Caki2 (cell line): ENCODE results near the gene PRRG3. TPM values are rescaled to one million over a fixed set of nuclear protein-coding genes. Genes with fewer than 3 reads are reported as not detected.
"Not testable (repeated sequence)": the region's sequence is repeated elsewhere in the genome, so short reads cannot be mapped to it uniquely, and the experiment has no call there.

Source experiments
- DNase-seq: peaks from one replicate; pipeline ENCODE4 v3.0.0-alpha.2; 2015; ENCODE audit warnings: low read depth
- in situ Hi-C: cut with HindIII; loops from 2 replicates; pipeline ENCODE4 v1.10.0; 2016; ENCODE audit warnings: low sequenced_read_pairs, low pct_unique_long_range_greater_than_20kb, mixed read lengths
- total RNA-seq: library from RNA; depleted of rRNA; stranded (reverse); fragments of >200 nt; shearing (Covaris generic); gene quantifications from 2 replicates; pipeline ENCODE4 v1.2.3, GENCODE V29; 2014; ENCODE audit warnings: low replicate concordance; rRNA removed

Gene PRRG3
- not detected in 2 replicates for total RNA-seq

DNA sequence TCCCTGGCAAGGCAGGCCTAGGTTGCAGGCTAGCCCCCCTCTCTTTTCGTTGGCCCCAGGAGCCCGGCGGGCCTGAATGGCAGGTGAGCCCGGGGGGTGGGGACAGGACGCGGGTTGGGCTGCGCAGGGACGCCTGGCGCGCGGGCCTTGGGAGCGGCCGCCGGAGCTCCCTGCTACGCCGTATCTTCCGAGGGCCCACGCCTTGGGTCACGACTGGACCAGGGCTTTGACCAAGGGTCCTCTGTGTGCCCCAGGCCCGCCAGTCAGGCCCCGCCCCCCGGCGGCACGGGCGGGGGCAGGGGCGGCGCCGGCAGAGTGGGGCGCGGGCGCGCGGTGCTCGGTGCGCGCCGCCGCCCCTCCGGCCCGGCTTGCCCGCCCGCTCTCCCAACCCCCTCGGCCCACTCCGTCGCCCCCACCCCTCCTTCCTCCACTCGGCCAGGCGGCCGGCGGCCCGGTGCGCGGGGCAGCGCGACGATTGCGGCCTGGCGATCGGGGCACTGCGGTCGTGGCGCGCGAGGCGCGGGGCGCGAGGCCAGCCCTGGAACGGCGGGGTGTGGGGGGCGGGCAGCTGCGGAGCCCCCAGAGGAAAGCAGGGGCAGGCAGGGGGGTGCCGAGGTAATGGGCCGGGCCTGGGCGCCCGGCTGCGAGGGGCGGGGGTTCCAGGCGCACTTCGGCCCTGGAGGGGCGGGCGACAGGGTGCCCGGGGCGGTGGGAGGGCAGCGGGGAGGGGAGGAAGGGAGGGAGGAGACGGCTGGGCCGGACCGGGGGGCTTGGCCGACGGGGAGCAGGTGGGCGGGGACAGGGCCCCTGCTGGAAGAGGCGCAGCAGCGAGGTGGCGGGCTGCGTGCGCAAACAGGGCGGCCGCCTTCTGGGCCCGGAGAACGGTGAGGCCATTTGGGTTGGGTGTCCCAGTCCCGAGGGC is at the start of gene PRRG3:
Gene PRRG3, plus strand, starts transcription at position 798 of the 922 bp plus-strand sequence. CDS start 3,357 bp downstream, outside the sequence.
- in situ Hi-C loops, result no loop called here
- no peak for DNase-seq

DNA sequence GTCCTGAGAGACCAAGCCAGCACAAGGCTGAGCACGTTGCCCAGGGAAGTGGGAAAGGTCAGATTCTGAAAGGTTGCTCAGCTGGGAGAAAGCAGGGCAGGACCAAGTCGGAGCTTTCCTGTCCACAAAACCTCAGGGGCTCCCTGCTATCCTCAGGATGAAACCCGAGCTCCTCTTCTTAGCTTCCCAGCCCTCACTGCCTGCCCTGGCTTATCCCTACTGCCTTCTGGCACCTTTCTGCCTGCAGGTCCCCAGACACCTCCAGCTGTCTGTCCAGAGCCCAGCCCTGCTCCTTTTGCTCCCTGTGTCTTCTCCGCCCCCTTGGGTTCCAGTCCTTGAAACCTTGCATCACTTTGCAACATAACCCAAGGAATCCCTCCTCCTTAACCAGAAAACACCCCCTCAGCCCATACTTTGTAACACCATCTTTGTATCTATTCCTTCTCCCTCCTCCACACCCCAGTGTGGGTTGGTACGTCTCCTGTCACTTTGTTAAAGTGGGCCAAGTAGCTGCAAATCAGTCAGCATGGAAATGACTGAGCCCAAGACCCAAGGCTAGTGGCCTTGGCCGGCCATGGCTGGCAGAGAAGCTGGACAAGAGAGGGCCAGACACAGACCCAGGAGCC is 20.0 kb upstream of the PRRG3 start:
- in situ Hi-C loops, result no loop called here
- DNase-seq, result no peak

DNA sequence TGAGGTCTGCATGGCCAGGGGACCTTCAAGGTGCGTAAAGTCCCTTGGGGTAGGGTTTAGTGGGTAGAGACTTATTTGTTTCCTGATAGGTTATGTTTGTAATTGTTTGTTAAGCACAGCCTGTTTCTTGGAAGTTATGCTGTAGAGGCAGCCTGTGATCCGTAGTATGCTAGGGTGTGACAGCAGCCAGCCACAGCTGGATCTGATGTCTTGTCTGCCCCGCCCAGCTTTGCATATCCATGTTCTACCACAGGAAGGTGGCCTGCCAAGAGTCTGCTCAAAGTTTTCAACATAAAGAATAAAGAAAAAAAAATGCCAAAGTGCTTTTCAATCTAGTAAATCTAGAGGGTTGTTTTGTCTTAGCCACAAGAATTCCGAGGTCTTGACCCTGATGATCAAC is 19.1 kb upstream of the PRRG3 start:
- no peak for DNase-seq
- in situ Hi-C loops, result no loop called here

DNA sequence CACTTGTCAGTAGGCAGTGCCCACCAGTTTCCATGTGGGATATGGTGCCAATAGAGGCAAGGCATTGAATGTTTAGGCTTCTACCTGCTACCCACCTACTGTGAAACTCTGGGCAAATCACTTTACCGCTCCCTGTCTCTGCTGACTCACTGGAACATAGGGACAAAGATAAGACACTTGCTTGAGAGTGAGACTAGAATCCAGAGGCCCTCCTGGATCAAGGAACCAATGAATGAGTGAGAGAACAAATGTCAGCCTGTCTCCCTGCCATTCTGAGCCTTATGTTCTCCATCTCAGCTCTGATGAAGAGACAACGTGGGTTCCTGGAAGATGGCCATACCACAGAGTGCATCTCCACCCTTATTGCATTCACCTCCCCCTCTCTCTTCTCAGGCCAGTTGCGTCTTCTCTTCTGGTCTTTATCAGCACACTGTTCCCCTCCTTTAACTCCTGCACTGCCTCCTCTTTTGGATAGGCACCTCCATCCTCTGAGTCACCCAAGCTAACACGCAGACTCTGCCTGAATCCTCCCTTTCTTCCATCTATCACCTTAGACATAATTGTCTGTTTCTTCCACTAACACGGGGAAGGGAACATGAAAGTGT is 15.4 kb upstream of the PRRG3 start:
- in situ Hi-C loops, result no loop called here
- no peak for DNase-seq

DNA sequence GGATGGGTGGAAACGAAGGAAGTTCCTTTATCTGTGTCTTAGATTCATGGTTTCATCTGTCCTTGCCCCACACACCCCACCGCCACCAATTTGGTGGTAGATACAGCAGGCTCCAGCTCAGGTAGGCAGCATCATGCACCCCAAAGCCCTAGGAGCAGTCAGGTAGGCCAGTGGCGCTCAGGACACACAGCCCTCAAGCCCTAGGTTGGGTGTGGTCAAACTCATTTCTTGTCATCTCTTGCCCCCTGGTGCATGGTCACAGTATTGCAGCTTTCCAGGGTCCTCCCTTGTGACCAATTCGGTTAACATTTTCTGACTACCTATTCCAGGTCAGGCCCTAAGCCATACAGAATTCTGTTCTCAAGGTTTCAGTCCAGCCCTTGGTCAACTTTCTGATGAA is 14.5 kb upstream of the PRRG3 start:
- in situ Hi-C loops, result no loop called here
- peak; percentile 5 for DNase-seq

DNA sequence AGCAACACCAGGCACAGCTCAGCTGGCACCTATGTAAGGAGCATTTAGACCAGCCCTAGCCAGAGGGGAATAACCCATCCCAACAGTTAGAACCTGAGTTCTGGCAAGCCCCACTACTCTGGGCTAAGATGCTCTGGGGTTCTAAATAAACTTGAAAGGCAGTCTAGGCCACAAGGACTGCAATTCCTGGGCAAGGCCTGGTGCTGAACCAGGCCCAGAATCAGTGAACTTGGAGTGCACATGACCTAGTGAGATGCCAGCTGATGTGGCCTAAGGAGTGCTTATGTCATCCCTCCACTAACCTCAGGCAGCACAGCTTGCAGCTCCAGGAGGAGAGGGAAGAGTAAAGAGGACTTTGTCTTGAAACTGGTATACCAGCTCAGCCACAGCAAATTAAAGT is 7.6 kb upstream of the PRRG3 start:
- in situ Hi-C loops, result no loop called here
- no peak for DNase-seq

DNA sequence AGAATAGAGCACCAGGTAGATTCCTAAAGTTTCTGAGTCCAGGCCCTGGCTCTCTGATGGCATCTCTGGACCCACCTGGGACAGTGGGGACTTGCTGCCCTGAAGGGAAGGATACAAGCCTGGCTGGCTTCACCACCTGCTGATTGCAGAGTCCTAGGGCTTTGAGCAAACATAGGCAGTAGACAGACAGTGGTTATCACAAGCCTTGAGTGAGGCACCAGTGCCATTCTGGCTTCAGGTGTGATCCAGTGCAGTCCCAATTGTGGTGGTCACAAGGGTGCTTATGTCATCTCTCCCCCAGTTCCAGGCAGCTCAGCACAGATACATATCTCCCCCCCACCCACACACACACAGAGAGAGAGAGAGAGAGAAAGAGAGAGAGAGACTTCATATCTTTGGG is 6.6 kb upstream of the PRRG3 start:
- in situ Hi-C loops, result no loop called here
- DNase-seq, result no peak

DNA sequence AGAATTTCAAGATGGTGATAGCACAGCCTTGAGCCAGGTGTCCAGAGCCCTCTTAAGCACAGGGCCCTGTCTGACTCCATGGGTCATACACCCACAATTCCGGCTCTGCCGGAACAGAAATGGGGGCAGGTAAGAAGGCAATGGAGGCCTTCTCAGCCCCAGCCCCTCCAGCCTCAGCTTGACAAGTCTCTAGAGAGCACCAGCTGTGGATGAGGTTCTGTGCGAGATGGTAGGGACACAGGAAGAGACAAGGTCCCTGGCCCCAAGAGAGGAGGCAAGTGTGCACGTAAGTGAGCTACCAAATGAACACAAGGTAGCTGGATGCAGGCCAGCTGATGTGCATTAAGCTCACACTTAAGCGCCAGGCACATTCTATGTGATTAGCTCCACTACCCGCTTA is 2.4 kb upstream of the PRRG3 start:
- DNase-seq, result no peak
- in situ Hi-C loops, result no loop called here

DNA sequence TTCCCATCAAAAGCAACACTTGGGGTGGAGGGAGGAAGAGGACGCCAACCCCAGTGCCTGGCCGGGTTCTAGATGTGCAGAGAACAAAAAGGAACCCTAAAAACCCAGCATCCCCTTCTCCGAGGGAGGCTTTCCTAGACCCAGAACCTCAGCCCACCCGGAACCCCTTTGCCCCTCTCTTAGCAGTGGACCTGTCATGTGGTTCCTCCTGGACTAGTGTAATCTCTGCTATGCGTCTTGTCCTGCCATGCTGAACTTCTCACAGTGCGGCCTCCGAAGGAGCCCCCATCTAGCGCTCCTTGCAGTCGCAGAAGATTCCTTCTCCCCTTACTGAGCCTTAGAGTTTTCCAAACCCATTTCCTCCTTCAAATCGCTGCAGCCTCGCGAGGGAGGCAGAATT is 1.1 kb upstream of the PRRG3 start:
- no peak for DNase-seq
- in situ Hi-C loops, result no loop called here

DNA sequence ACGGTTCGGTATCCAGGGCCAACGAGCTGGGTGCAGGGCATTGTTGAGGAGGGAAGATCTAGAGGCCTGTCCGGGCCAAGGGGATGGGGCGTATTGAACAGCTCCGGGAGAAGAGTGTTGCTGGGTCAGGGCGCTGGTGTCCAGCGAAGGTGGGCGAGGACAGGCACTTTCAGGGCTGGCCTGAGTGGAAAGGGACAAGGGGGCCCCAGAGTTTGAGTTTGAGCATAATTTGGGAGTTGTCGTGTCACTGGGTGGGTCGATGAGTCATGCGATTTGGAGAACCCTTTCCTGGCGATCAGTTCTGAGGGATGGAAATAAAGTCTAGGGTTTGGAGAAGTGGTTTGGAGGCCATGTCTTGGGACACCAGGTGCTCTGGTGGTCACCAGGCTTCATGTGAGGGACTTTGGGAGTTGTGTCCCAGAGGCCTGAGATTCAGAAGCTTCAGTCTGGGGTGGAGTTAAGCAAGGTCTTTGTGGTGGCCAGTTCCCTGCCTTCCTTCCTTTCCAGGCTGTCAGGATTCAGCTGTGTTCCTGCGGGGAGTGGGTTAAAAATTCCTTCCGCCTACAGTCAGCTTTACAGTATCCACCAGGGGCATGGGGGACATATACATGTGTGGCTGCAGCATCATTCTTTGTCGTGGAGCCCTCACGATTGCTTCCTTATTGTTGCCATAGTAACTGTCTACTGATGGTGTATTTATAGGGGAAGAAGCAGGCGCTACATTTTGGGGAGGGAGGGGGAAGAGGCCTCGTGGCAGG is 504 bp downstream of the PRRG3 start:
- DNase-seq, result no peak
- in situ Hi-C loops, result no loop called here

DNA sequence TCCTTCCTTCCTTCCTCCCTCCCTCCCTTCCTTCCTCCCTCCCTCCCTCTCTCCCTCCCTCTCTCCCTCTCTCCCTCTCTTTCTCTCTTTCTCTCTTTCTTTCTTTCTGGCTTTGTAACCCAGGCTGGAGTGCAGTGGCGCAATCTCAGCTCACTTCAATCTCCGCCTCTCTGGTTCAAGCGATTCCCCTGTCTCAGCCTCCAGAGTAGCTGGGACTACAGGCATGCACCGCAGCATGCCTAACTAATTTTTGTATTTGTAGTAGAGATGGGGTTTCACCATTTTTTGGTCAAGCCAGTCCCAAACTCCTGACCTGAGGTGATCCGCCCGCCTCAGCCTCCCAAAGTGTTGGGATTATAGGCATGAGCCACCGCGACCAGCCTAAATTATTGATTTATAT is 1.8 kb downstream of the PRRG3 start:
- DNase-seq, in situ Hi-C loops: not testable (repeated sequence)

DNA sequence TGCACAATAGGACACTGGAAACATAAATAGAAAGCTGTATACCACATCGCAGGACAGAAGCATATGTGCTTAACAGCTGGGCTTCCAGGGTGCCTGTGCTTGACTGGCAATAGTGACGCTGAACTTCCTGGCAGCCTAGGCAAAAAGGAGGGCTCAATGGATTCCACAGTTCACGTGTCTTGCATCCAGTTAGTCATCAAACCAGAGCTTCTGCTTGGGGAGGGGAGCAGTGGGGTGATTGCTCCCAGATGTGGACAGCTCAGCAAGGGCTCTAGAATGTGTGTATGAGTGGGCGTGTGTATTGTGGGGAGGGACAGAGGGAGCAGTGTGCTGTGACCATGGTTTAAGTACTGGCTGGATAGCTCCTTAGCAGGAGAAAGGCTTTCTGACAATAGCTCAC is 2.3 kb downstream of the PRRG3 start:
- peak; percentile 34 for DNase-seq
- in situ Hi-C loops, result no loop called here

DNA sequence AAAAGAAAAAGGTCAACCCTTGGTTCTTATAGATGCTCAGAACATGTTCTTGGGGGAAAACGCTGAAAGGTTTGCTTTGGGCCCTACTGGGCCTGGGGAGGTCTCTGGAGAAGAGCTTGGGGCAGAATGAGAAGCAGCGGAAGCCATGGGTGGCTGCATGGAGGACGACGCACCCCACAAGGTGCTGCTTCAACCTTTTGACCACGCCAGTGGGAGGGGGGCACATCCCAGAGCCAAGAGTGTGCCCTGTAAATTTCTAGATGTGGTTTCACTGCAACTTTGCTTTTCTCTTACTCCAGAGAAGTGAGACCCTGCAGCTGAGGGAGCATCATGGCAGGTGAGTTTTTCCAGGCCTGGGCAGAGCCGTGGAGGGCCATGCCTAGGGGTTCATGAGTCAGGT is 3.2 kb downstream of the PRRG3 start:
- in situ Hi-C loops, result no loop called here
- DNase-seq, result no peak

DNA sequence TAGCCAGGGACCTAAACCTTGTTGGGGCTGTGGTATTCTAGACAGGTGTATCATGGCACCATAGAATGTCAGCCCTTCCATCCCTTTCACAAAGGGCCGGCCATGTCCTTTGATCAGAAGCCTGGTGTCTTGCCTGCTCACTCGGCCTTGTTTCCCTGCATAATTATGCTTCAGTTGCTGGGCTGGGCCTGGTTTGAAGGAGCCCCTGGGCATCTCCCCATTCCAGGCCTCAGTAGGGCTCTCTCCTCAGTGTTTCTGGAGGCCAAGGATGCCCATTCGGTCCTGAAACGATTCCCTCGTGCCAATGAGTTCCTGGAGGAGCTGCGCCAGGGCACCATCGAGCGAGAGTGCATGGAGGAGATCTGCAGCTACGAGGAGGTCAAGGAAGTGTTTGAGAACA is 4.5 kb downstream of the PRRG3 start:
- no peak for DNase-seq
- in situ Hi-C loops, result no loop called here

DNA sequence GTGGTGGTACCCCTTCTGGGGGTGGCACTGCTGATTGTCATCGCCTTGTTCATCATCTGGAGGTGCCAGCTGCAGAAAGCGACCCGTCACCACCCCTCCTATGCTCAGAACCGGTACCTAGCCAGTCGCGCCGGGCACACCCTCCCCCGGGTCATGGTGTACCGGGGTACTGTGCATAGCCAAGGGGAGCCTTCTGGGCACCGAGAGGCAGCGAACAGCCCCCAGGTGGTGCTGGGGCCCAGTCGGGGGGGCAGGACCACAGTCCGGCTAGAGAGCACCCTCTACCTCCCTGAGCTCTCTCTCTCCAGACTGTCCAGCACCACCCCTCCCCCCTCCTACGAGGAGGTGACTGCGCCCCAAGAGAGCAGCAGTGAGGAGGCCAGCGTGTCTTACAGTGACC is 5.3 kb downstream of the PRRG3 start:
- no peak for DNase-seq
- in situ Hi-C loops, result no loop called here

DNA sequence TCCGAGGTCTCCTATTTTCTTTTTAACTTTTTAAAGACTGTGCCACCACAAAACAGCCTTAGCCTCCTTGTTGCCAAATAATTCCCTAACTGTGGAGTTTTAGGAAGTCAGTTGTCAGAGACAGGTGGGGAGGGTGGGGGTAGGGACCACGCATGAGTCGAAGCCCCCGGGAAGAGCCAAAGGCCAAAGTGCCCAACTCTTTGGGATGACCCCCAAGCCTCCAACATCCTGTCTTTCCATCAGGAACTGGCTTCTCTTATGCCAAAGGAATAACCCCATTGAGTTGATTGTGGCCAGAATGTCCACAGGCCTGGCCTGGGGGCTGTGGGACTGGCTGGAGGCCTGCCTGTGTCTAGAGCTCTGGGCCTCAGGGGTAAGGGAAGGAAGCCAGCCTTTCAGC is 5.8 kb downstream of the PRRG3 start:
- in situ Hi-C loops, result no loop called here
- no peak for DNase-seq

DNA sequence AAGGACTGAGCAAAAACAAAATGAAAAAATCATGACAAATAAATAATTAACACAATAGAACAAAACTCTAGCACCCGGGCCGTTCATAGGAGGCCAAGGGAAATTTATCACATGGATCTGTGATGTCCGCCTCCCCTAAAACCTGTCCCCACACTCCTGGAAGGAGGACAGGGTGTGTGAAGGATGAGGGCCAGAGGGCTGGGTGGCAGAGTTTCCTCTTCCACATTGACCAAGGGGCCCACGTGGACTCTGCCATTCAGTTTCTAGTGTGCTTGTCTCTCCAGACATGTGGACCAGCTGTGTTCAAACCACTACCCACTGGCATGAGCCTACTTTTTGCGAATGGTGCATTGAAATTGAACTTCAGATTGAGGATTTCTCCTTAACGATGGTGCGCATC is 6.3 kb downstream of the PRRG3 start:
- in situ Hi-C loops, result no loop called here
- no peak for DNase-seq

DNA sequence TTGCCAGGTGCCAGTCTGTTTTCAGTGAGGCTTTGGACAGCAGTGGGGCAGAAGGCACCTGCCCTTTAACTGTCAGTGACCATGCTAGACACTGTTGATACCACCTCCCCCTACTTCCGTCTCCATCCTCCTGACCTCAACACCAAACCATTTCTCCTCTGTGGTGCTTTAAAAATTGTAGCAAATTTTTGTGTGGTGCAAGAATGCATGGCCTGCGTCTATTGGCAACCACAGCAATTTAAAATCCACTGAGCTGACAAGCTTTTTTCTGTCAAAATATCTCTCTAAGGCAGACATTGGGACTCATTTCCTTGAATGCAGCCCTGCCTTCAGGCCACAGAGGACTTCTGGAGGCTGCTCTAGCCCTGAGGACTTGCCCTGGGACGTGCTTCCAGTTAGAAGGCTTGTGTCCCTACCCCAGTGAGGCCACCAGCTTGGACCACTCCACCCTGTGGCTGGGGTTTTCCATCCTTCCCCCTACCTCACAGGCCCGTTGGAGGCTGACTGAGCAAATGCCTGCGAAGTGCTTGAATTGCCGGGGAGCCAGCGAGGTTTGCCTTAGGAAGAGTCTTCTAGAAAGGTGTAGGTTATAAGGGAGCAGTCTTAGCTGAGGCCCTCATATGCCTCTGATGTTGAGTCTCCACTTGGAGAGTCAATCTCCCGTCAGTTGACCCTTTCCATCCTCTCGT is 6.9 kb downstream of the PRRG3 start:
- no peak for DNase-seq
- in situ Hi-C loops, result no loop called here
